ENCODE data around the gene SLC6A1. TPM values are rescaled to one million over a fixed set of nuclear protein-coding genes. Genes with fewer than 3 reads are reported as not detected.

SLC6A1 gene
- total and polyA plus RNA-seq, 2 of the 4 experiments (the other 2 are of a cell fraction) = 0.02 TPM; not detected in 1

DNA sequence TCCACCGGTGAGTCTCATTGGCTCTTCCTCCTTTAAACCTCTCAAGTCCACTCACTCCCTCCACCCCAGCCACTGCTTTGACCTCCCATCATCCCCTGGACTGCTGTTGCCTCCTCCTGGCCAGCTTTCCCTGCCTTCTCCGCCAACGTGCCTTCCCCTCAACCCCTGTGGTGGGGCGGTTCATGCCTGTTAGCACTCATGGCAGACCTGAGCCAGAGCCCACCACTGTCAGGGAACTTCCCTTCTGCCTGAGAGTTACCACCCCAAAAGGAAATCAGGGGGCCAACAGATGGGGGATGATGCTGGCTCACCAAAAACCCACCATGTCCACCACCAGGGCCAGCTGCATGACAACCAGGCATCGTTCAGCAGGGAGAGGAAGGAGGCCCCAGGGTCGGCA lies 44.2 kb upstream of the SLC6A1 start:
- H4K8ac ChIP-seq (ENCODE audit: low read depth in 2 of 2, low read length in 2 of 2) = no peak overlapping the region
- no peaks in the 10 kb centered on the region for H3K36me3 ChIP-seq (ENCODE audit: control insufficient read depth, insufficient read depth, low read length)
- H2AK5ac ChIP-seq (ENCODE audit: low read depth, low read length) = no peak overlapping the region
- H3K27ac ChIP-seq (ENCODE audit: insufficient read depth, low read length) = no peak overlapping the region
- no peak overlapping the region for H4K5ac ChIP-seq (ENCODE audit: low read depth, low read length)
- no peaks in the 10 kb centered on the region for H3K9me3 ChIP-seq (ENCODE audit: control insufficient read depth, insufficient read depth, low read length)
- 100% methylated on average over 1 of the region's 6 CpGs; no CpG with 5 or more reads in 1 of the 2 experiments for WGBS, 2 experiments (ENCODE audit: extremely low coverage in 2 of 2, insufficient read length in 1 of 2)
- no peak overlapping the region for H3K56ac ChIP-seq (ENCODE audit: extremely low read depth, insufficient read depth, low read length)
- H4K91ac ChIP-seq (ENCODE audit: insufficient read depth, low read depth, low read length) = no peak overlapping the region
- no peaks in the 10 kb centered on the region for H3K9me1 ChIP-seq (ENCODE audit: insufficient read depth, low read length)
- no peak for ATAC-seq (ENCODE audit: low read depth)
- H2AK9ac ChIP-seq (replicated peaks; ENCODE audit: low read depth, low read length, poor library complexity) = no peak overlapping the region
- peaks cover 11% of the 10 kb centered on the region for H3K27me3 ChIP-seq (ENCODE audit: control insufficient read depth, insufficient read depth, low read length)
- H3K4me1 ChIP-seq (ENCODE audit: control insufficient read depth, insufficient read depth, low read length) = no peaks in the 10 kb centered on the region
- H3K79me1 ChIP-seq (ENCODE audit: low read depth in 1 of 2, low read length in 2 of 2) = no peaks in the 10 kb centered on the region
- in situ Hi-C loops (cut with MboI; ENCODE audit: low sequenced_read_pairs) = loop anchor here (10.0 kb wide), 2 partner anchors 386 to 706 kb away; no protein-coding TSS in a partner anchor
- no TSS peak for BruUV-seq (replicated peaks)
- ChIA-PET POLR2A (ENCODE audit: unreplicated experiment) (no interaction called here), CTCF (no interaction called here)
- H2AFZ ChIP-seq (replicated peaks; ENCODE audit: low read length, poor library complexity) = no peak overlapping the region
- H2BK20ac ChIP-seq (ENCODE audit: low read depth, low read length) = no peak overlapping the region
- dilution Hi-C loops (cut with HindIII; ENCODE audit: low sequenced_read_pairs, unreplicated experiment) = no loop called here
- TF ChIP-seq POLR2A (IDR thresholded peaks at IDR 0.05; ENCODE audit: low read depth, low read length) = no peak
- no peak for DNase-seq
- H3K4ac ChIP-seq (ENCODE audit: low read depth, low read length) = no peak overlapping the region
- no peak overlapping the region for H3K14ac ChIP-seq (replicated peaks; ENCODE audit: low read depth, low read length)
- H4K20me1 ChIP-seq (ENCODE audit: insufficient read depth, low read length) = 0 out of 2 replicates have a peak, but pooled peaks cover 4% of the 10 kb centered on the region
- no peak overlapping the region for H3K4me2 ChIP-seq (ENCODE audit: low read depth, low read length)
- intact Hi-C loops (cut with micrococcal nuclease) = loop anchor here (5.0 to 10.0 kb wide), 2 partner anchors 186 to 704 kb away; no protein-coding TSS in a partner anchor
- H3K4me3 ChIP-seq (ENCODE audit: insufficient read depth, low read depth, low read length) = no peak overlapping the region
- H2BK5ac ChIP-seq (ENCODE audit: low read depth, low read length, poor library complexity, severe bottlenecking) = no peak overlapping the region
- no peak overlapping the region for H2BK15ac ChIP-seq (ENCODE audit: low read depth, low read length)
- no peak overlapping the region for H3K23ac ChIP-seq (ENCODE audit: low read depth, low read length)
- H2BK120ac ChIP-seq (ENCODE audit: low read depth, low read length) = no peak overlapping the region
- no peak overlapping the region for H3K9ac ChIP-seq (ENCODE audit: low read depth, low read length)
- no peak overlapping the region for H3K18ac ChIP-seq (ENCODE audit: low read depth, low read length)

All from IMR-90 (cell line).